Stomach (tissue), 4 donors: ENCODE results near the gene SLC37A1.

Experiments used
- EP300 ChIP-seq: sonication (generic); formaldehyde crosslinking; IDR thresholded peaks from one replicate; pipeline ENCODE4 v1.6.1; 2017; ENCODE audit warnings: antibody characterized with exemption
- POLR2A ChIP-seq, 4 donors: fragments of 450-650 bp; IDR thresholded peaks; one replicate each; pipeline ENCODE4 v1.6.1; 2016; ENCODE audit warnings: antibody characterized with exemption in 4 of 4, control low read depth in 2 of 4, mild to moderate bottlenecking in 1 of 4, moderate library complexity in 1 of 4
- TF ChIP-seq, protein P1 (sequence below), 7 experiments: fragments of 450-650 bp in 4 of 7; fragments of 200-600 bp in 3 of 7; sonication (generic) in 3 of 7; IDR thresholded peaks; one replicate each; pipeline ENCODE4 v1.5.1; 2016 to 2019; ENCODE audit warnings: antibody characterized with exemption in 7 of 7, control low read depth in 2 of 7, mild to moderate bottlenecking in 1 of 7

DNA sequence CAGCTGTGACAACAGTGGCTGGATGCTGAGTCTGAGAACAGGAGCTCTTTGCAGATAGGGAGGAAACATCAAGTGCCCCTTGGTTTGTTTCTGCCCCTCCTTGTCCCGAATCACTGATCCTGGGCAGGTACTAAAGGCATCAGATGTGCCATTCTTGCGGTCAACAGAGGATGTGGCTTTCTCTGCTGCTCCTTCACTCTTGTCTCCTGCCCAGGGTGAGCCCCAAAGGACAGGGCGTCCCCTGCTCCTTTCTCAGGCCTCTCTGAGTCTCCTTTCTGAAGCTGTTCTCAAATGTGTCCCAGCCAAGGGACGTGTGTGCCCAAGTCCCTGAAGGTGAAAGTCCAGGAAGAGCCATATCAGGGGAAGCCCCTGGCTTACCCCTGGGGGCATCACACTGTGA, 31.7 kb downstream of the SLC37A1 start:
- TF ChIP-seq POLR2A (IDR thresholded peaks at IDR 0.05) (no peak), EP300 (no peak)
- TF ChIP-seq, protein P1, sequence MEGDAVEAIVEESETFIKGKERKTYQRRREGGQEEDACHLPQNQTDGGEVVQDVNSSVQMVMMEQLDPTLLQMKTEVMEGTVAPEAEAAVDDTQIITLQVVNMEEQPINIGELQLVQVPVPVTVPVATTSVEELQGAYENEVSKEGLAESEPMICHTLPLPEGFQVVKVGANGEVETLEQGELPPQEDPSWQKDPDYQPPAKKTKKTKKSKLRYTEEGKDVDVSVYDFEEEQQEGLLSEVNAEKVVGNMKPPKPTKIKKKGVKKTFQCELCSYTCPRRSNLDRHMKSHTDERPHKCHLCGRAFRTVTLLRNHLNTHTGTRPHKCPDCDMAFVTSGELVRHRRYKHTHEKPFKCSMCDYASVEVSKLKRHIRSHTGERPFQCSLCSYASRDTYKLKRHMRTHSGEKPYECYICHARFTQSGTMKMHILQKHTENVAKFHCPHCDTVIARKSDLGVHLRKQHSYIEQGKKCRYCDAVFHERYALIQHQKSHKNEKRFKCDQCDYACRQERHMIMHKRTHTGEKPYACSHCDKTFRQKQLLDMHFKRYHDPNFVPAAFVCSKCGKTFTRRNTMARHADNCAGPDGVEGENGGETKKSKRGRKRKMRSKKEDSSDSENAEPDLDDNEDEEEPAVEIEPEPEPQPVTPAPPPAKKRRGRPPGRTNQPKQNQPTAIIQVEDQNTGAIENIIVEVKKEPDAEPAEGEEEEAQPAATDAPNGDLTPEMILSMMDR (IDR thresholded peaks at IDR 0.05), result no peak
